HG03045 (cell line): ENCODE data around the gene NEUROG3.

Experiments used
- ATAC-seq: cut with Tn5 transposase; IDR thresholded peaks from one replicate; pipeline ENCODE4 v1.9.1; 2021; ENCODE audit warnings: mild to moderate bottlenecking, moderate library complexity; ENCODE audit not compliant: unreplicated experiment

NEUROG3 gene, protein sequence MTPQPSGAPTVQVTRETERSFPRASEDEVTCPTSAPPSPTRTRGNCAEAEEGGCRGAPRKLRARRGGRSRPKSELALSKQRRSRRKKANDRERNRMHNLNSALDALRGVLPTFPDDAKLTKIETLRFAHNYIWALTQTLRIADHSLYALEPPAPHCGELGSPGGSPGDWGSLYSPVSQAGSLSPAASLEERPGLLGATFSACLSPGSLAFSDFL

DNA sequence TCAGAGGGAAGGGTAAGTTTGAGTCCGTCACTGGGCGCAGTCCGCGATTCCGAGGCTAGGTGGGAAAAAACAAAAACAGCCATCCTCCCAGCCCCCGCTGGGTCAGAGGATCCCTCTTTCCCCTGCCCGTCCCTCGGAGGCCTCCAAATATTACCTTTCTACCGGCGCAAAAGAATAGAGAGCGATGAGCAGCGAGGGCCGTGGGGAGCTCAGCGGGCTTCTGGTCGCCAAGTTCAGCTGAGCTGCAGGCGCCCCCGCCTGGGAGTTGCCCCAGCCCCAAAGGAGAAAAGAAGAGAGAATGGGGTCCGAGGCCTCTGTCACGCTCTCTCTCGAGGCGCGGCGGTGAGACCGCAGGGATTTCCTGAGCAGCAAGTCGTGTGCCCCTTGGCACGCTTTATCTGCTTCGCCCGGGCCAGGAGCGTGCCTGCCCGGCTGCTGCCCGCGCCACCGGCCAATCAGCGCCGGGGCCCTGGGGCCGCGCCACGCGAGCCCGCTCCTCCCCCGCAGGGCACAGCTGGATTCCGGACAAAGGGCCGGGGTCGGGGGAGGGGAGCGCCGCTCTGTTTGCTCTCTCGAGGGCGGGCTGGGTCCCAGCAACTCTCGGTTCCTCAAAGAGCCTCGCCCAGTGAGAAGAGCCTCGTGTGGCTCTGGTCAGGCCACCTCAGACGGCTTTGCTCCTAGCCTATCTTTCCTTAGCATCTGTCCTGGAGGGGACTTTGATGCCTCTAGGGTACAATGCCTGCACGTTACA lies at the start of gene NEUROG3:
NEUROG3 (minus strand) TSS at position 367 of the 751 bp plus-strand sequence. CDS start 379 bp downstream, outside the sequence.
- no peak for ATAC-seq

- ATAC-seq = no peak
Measured at GRCh38 chr10:69620625-69621024, 47.4 kb upstream of the NEUROG3 start.

DNA sequence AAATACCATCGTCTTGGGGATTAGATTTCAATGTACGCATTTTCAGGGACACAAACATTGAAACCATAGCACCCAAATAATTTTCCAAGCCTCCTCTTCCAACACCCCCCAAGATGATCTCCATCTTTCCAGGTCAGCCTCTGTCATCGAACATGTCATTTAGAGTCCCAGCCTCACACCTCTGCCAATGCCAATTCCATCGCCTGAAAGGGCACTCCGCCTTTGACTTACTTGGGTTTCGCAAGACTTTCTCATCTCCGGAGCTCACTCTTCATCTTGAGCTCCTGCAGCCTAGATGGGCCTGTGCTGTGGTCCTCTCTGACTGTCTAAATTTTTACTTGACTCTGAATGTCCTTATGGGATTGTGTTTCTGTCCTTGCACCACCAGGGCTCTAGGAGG lies 46.4 kb upstream of the NEUROG3 start:
- no peak for ATAC-seq

- ATAC-seq = no peak
Measured at GRCh38 chr10:69618746-69619145, 45.5 kb upstream of the NEUROG3 start.

DNA sequence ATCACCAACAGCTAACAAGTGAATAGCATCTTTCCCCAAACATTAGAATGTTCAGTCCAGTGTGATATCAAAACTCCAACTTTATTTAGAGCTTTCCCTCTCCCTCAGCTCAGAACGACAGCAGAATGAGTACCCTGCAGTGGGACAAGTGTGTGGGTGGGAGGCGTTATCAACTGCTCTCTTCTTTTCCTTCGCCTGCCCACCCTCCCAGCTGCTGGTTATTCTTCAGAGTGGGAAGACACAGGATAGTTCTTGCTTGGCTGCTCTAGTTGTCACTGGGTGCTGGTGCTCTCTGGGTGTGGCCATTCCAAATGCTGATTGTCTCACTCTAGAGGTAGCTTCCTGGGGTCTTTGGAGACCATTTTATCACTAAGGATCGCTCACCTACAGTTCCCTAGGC lies 43.1 kb upstream of the NEUROG3 start:
- ATAC-seq = no peak

DNA sequence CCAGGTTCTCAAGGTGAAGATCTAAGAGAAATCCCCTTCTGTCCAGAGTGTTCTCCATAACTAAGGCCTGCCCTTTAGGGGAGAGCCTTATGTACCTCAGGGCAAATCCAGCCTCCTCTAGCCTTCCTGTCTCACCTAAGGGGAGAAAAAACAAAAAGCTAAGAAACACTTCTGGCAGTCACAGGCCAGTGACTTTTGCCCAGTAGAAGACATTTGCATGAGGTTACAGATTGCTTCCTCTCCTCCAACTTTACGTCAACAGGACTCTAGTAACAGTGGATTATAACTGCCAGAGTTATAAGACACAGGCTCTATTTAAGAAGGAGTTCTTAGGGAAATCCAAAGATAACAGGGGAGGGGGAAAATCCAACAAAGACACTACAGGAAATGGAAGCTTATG lies 40.9 kb upstream of the NEUROG3 start:
- ATAC-seq = no peak

DNA sequence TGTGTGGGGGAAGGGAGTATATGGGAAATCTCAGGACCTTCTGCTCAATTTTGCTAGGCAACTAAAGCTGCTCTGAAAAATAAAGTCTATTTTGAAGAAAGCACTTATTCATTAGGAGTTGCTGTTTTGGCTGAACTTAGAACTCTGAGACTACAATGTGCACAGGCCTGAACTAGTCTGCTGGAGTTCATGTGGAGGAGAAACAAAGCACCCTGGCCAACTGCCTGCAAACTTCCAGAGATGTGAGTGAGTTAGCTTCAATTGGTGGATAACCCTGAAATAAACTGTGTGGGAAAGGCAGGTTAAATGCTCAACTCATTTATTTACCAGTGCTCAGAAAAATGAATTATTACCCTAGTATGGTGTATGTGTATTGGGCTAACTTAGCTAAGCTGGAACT lies 39.5 kb upstream of the NEUROG3 start:
- no peak for ATAC-seq

- no peak for ATAC-seq
Measured at GRCh38 chr10:69609077-69609476, 35.9 kb upstream of the NEUROG3 start.

DNA sequence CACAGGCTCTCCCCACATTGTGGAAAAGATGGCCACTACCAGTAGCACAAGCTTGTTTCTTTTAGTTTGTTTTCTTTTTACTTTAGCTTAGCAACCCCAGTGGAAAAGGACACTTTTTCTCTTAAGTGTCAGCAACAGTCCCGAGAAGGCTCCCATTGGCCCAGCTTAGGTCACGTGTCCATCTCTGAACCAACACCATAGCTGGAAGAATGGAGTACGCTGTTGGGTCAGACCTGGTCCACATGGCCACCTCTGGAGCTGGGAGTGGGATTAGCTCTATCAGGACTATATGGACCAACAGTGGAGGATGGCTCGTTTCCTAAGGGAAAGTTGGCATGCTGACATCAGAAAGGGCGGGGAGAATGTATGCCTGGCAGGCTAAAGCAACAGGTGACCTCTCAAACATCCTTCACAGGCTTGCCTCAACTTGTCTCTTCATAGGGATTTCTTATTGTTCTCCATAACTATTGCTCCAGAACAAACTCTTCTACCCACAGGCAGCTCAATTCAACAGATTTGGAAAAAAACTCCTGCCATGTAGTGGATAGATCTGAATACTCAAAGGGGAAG lies 27.6 kb upstream of the NEUROG3 start:
- ATAC-seq = no peak

DNA sequence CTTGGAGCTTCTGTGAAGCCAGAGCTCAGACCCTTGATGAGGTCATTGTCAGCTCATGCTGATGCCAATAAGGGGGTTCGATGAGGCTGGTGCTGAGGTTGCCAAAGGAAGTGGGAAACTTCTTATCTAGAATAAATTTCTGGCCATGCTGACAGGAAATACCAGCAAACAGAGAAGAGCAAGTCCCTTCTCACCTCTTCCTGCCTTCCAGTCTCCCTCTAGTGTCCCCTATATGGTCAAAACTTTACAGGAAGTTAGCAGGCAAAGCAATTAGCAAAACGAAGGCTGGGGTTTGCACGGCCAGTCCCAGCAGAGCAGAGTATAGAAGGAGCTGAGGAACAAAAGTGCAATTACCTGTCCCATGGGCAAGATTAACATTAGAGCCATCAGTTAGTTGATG lies 15.1 kb upstream of the NEUROG3 start:
- ATAC-seq = no peak

DNA sequence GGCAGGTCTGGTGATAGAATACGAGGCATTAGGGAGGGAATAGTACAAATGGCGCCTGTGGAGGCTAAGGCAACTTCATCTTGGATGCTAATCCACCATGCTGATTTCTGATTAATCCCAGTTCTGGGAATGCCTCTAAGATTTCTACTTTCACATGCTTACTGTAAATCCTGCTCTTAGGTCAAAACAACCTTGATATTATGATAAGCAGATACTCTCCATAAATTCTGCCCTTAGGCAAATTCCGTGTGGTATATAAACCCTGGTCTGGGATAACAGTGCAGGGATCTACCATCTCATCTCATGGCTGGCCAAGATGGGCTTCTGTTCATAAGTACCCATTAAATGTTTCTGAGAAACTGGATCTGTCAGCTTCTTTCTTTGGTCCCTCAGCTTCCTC lies 11.4 kb upstream of the NEUROG3 start:
- ATAC-seq = no peak

DNA sequence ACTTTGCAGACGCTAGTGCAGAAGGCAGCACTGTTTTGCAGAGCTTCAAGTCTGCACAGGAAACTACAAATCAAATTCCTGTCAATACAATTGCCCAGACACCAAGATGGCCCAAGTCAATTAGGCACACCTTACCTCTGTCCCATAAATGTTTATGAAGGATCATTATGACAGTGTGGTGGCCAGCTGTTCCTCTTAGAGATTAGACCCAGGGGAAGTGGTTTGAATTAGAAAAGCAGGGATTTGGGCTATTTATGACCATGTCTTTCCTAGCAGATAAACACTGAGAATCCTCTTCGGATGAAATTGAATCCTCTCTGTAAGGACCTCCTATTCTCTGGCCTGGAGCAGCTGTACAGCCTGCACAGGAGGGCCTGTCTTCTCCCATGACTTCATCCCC lies 9.9 kb upstream of the NEUROG3 start:
- ATAC-seq = no peak

GRCh38 chr10:69580435-69580834 lies 7.2 kb upstream of the NEUROG3 start:
- no peak for ATAC-seq

GRCh38 chr10:69579464-69580060 lies 6.3 kb upstream of the NEUROG3 start:
- no peak for ATAC-seq

- no peak for ATAC-seq
Measured at GRCh38 chr10:69578508-69578991, 5.3 kb upstream of the NEUROG3 start.

DNA sequence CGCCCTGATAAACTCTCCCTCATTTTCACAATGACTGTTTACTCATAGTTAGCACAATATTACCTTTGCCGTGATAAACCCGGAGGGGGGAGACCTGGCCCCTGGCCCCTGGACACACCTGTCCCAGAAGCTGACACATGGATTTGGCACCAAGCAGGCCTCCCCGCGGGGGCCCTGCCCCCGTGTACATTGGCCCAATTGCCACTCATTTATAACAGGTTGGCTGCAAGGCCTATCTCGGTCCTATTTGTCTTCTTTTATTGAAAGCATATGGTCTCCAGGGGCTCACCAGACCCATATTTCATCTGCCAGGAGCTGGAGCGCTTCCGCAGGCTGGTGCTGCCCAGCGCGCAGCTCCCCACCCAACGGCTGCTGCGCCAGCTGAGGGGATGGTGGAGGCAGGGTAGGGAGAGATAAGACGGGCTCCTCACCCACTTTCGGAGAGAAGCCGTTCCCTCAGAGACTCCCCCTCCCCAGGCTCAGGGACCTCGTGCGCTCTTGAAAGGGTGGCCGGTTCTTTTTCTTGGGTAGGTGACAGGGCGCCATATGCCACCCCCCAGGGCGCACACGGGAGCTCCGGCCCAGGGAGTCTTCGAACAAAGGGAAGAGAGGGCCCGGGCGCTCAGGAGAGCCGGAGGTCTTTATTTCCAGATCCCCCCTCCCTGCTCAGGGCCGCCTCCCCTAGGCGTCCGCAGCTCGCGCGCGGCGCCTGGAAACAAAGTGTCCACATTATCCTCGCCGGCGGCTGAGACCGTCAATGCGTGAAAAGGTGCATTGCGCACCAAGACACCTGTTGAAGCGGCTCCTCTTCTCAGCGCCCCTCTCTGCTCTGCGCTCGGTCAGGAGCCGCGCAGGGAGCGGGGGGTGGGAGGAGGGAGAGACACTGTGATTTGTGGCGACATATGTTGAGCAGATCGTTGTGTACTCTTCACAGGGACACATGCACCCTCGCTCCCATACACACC lies 4.3 kb upstream of the NEUROG3 start:
- ATAC-seq = no peak

- ATAC-seq = no peak
Measured at GRCh38 chr10:69576334-69577011, 3.3 kb upstream of the NEUROG3 start.

DNA sequence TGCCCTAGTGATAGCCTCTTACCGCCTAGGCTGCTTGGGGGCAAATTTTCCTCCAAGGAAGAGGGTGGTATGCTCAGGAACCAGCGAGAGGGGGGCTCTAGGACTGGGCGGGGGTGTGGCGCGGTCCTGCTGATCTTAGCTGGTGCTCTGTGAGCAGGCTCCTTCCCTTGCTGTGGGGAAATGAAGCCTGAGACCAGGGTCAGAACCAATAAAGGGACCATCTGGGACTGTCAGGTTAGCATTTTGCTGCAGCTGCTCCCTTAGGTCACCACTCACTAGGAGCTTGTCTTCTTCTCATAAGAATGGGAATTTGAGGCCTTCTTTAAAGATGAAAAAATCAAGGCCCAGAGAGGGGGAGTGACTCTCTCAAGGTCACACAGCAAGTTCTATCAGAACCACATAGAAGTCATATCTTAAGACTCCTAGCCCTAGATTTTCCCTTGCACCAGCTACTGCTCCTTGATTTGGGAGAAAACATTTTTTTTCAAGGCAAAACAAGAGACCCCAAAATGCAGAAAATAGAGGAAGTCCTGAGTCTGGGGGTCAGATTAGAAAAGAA lies 2.0 kb upstream of the NEUROG3 start:
- no peak for ATAC-seq

DNA sequence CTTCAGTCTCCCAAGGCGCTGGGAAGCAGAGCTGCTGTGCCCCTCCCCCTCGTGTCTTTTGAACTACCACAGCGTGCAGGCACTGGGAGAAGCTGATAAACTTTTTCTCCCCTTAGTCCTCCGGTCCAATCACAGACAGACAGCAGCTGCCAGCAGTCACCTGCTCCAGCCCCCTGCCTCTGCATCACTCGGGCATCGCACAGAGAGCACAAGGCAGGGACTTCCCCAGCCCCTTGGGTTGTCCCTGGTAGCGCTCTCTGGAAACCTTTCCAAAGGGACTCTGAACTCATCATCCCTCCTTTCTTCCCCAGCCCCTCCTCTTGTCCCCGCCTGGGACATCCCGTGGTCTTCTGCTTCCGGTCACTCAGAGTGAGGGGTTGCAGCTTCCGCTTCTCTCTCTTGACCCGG lies 1.4 kb upstream of the NEUROG3 start:
- no peak for ATAC-seq
